Loucy (cell line): Measurements from ENCODE around the gene PRKACA.

Source experiments
- CTCF ChIP-seq: fragments of 200-600 bp; sonication (generic); conservative IDR thresholded peaks from 2 replicates; pipeline ENCODE4 v1.5.1; 2014; ENCODE audit warnings: mild to moderate bottlenecking, antibody characterized with exemption, low read length
- EZH2phosphoT487 ChIP-seq: fragments of 200-600 bp; IDR thresholded peaks from 2 replicates; pipeline ENCODE4 v1.6.1; 2018; ENCODE audit warnings: antibody characterized with exemption, mild to moderate bottlenecking, moderate library complexity, borderline replicate concordance

- TF ChIP-seq CTCF = no peak
- TF ChIP-seq EZH2phosphoT487 = no peak
Measured at GRCh38 chr19:14093117-14093823, 24.3 kb downstream of the PRKACA start.
